Measurements from ENCODE around the gene PLEKHJ1.

- TF ChIP-seq POLR2A (IDR thresholded peaks at IDR 0.05) (no peak), CTCF (IDR thresholded peaks at IDR 0.05 in 4 of 5, conservative IDR thresholded peaks at IDR 0.05 in 1 of 5) (no peak)
Observed at GRCh38 chr19:2235381-2236063, 607 bp downstream of the PLEKHJ1 start.
